HG03159 (cell line): ENCODE data around the gene PSMC2.
"Not testable (repeated sequence)": the region's sequence is repeated elsewhere in the genome, so short reads cannot be mapped to it uniquely, and the experiment has no call there.

Source experiments
- ATAC-seq: cut with Tn5 transposase; IDR thresholded peaks from one replicate; pipeline ENCODE4 v1.9.1; 2021; ENCODE audit warnings: mild to moderate bottlenecking, moderate library complexity; ENCODE audit not compliant: unreplicated experiment

Gene PSMC2

GRCh38 chr7:103373866-103374643 lies 26.6 kb downstream of the PSMC2 start:
- ATAC-seq, result no peak

GRCh38 chr7:103379270-103379975 lies 32.0 kb downstream of the PSMC2 start:
- no peak for ATAC-seq

- no peak for ATAC-seq
Observed at GRCh38 chr7:103380395-103381191, 33.1 kb downstream of the PSMC2 start.

- ATAC-seq, result no peak
Observed at GRCh38 chr7:103381280-103382031, 34.0 kb downstream of the PSMC2 start.

- no peak for ATAC-seq
Observed at GRCh38 chr7:103382032-103382402, 34.6 kb downstream of the PSMC2 start.

GRCh38 chr7:103387242-103387641 lies 39.8 kb downstream of the PSMC2 start:
- no peak for ATAC-seq

- ATAC-seq, result no peak
Observed at GRCh38 chr7:103388469-103389140, 41.2 kb downstream of the PSMC2 start.

GRCh38 chr7:103389263-103389662 lies 41.8 kb downstream of the PSMC2 start:
- ATAC-seq, result no peak

- ATAC-seq, result no peak
Observed at GRCh38 chr7:103391150-103391549, 43.7 kb downstream of the PSMC2 start.

GRCh38 chr7:103391976-103392375 lies 44.5 kb downstream of the PSMC2 start:
- ATAC-seq, result no peak

GRCh38 chr7:103394566-103394965 lies 47.1 kb downstream of the PSMC2 start:
- ATAC-seq, result no peak

- no peak for ATAC-seq
Observed at GRCh38 chr7:103395071-103395470, 47.6 kb downstream of the PSMC2 start.

GRCh38 chr7:103396471-103396870 lies 49.0 kb downstream of the PSMC2 start:
- ATAC-seq, result no peak

GRCh38 chr7:103398483-103399127 lies 51.2 kb downstream of the PSMC2 start:
- ATAC-seq, result no peak

GRCh38 chr7:103399687-103400086 lies 52.2 kb downstream of the PSMC2 start:
- ATAC-seq, result not testable (repeated sequence)

- not testable (repeated sequence) for ATAC-seq
Observed at GRCh38 chr7:103405789-103406613, 58.6 kb downstream of the PSMC2 start.

GRCh38 chr7:103412151-103412550 lies 64.7 kb downstream of the PSMC2 start:
- no peak for ATAC-seq

- no peak for ATAC-seq
Observed at GRCh38 chr7:103413407-103413806, 66.0 kb downstream of the PSMC2 start.

- no peak for ATAC-seq
Observed at GRCh38 chr7:103418241-103418640, 70.8 kb downstream of the PSMC2 start.
